ENCODE data around the gene SCN2A.
"Not testable (repeated sequence)": the region's sequence is repeated elsewhere in the genome, so short reads cannot be mapped to it uniquely, and the experiment has no call there.

SCN2A gene

GRCh38 chr2:165312999-165313398, 73.8 kb downstream of the SCN2A start:
- DNase-seq (ENCODE audit: low read depth, low spot score), result no peak
- no peak overlapping the region for H3K27ac ChIP-seq
- H3K36me3 ChIP-seq (ENCODE audit: insufficient read depth, low read length), result no peaks in the 10 kb centered on the region
- no peak overlapping the region for H3K4me3 ChIP-seq
- no peak overlapping the region for H3K9ac ChIP-seq (ENCODE audit: insufficient read length)
- H3K9me3 ChIP-seq (ENCODE audit: low read depth, low read length), result no peaks in the 10 kb centered on the region
- TF ChIP-seq FOXP2 (optimal IDR thresholded peaks at IDR 0.05; ENCODE audit: control extremely low read depth, extremely low read length, insufficient read depth) (no peak), POLR2AphosphoS5 (IDR thresholded peaks at IDR 0.05; ENCODE audit: borderline replicate concordance, low read depth, low read length) (no peak), EZH2 (IDR thresholded peaks at IDR 0.05) (no peak)

GRCh38 chr2:165313509-165313908, 74.3 kb downstream of the SCN2A start:
- Histone ChIP-seq H3K9me3 (ENCODE audit: low read depth, low read length) (no peaks in the 10 kb centered on the region), H3K27ac (no peak overlapping the region), H3K36me3 (ENCODE audit: insufficient read depth, low read length) (no peaks in the 10 kb centered on the region), H3K4me3 (no peak overlapping the region), H3K9ac (ENCODE audit: insufficient read length) (no peak overlapping the region)
- DNase-seq (ENCODE audit: low read depth, low spot score), result no peak
- TF ChIP-seq POLR2AphosphoS5 (IDR thresholded peaks at IDR 0.05; ENCODE audit: borderline replicate concordance, low read depth, low read length), result no peak
- no peak for TF ChIP-seq FOXP2 (optimal IDR thresholded peaks at IDR 0.05; ENCODE audit: control extremely low read depth, extremely low read length, insufficient read depth)
- TF ChIP-seq EZH2 (IDR thresholded peaks at IDR 0.05), result no peak

DNA sequence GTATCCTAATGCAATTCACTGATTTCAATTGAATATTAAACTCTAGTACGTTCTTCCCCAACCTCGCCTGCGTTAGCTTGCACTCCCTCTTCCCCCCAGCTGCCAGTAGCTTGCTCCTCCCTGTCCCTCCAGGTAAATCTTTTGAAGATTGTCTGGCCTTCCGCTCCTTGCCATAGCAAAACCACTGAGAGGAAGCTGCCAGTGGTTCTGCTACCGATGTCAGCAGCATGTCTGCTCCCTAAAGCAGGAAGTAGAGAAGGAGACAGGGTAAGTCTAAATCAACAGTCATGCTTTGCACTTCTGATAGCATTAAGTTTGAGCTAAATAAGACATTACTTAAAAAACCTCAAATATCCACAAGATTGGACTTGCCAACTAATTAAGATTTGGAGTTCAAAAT, 89.1 kb downstream of the SCN2A start:
- Histone ChIP-seq H3K9me3 (ENCODE audit: low read depth, low read length) (no peaks in the 10 kb centered on the region), H3K27ac (no peak overlapping the region), H3K9ac (ENCODE audit: insufficient read length) (no peak overlapping the region), H3K4me3 (no peak overlapping the region), H3K36me3 (ENCODE audit: insufficient read depth, low read length) (no peaks in the 10 kb centered on the region)
- no peak for DNase-seq (ENCODE audit: low read depth, low spot score)
- no peak for TF ChIP-seq FOXP2 (optimal IDR thresholded peaks at IDR 0.05; ENCODE audit: control extremely low read depth, extremely low read length, insufficient read depth)
- no peak for TF ChIP-seq POLR2AphosphoS5 (IDR thresholded peaks at IDR 0.05; ENCODE audit: borderline replicate concordance, low read depth, low read length)
- no peak for TF ChIP-seq EZH2 (IDR thresholded peaks at IDR 0.05)

DNA sequence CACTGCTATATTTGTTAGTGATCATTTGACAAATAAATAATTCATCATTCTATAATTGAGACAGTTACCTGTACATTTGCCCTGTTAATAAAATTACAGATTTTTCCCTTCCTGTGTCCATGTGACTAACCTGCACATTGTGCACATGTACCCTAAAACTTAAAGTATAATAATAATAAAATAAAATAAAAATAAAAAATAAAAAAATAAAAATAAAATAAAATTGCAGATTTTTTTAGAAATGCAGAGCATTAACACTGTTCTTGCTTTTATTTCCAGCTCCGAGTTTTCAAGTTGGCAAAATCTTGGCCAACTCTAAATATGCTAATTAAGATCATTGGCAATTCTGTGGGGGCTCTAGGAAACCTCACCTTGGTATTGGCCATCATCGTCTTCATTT, 105.1 kb downstream of the SCN2A start:
- not testable (repeated sequence) for H3K9me3 ChIP-seq (ENCODE audit: low read depth, low read length); H3K9ac ChIP-seq (ENCODE audit: insufficient read length); H3K36me3 ChIP-seq (ENCODE audit: insufficient read depth, low read length); H3K4me3 ChIP-seq; H3K27ac ChIP-seq; DNase-seq (ENCODE audit: low read depth, low spot score)

GRCh38 chr2:165348441-165348840, 109.2 kb downstream of the SCN2A start:
- TF ChIP-seq POLR2AphosphoS5 (IDR thresholded peaks at IDR 0.05; ENCODE audit: borderline replicate concordance, low read depth, low read length) (no peak), EZH2 (IDR thresholded peaks at IDR 0.05) (no peak), FOXP2 (optimal IDR thresholded peaks at IDR 0.05; ENCODE audit: control extremely low read depth, extremely low read length, insufficient read depth) (no peak)
- Histone ChIP-seq H3K4me3 (peak overlapping the region; percentile 66), H3K9me3 (ENCODE audit: low read depth, low read length) (no peaks in the 10 kb centered on the region), H3K27ac (peak overlapping the region; percentile 99), H3K9ac (ENCODE audit: insufficient read length) (no peak overlapping the region), H3K36me3 (ENCODE audit: insufficient read depth, low read length) (no peaks in the 10 kb centered on the region)
- DNase-seq (ENCODE audit: low read depth, low spot score), result no peak

GRCh38 chr2:165349181-165349580, 110.0 kb downstream of the SCN2A start:
- peak; percentile 90 for DNase-seq (ENCODE audit: low read depth, low spot score)
- no peaks in the 10 kb centered on the region for H3K36me3 ChIP-seq (ENCODE audit: insufficient read depth, low read length)
- TF ChIP-seq EZH2 (IDR thresholded peaks at IDR 0.05) (no peak), POLR2AphosphoS5 (IDR thresholded peaks at IDR 0.05; ENCODE audit: borderline replicate concordance, low read depth, low read length) (peak; percentile 19; the same call in 1 of the 2 replicates), FOXP2 (optimal IDR thresholded peaks at IDR 0.05; ENCODE audit: control extremely low read depth, extremely low read length, insufficient read depth) (peak; percentile 33)
- peak overlapping the region; percentile 58 for H3K9ac ChIP-seq (ENCODE audit: insufficient read length)
- H3K27ac ChIP-seq, result peak overlapping the region; percentile 99
- H3K4me3 ChIP-seq, result peak overlapping the region; percentile 66
- H3K9me3 ChIP-seq (ENCODE audit: low read depth, low read length), result no peaks in the 10 kb centered on the region

- no peak overlapping the region for H3K9ac ChIP-seq (ENCODE audit: insufficient read length)
- H3K27ac ChIP-seq, result peak overlapping the region; percentile 78
- no peak overlapping the region for H3K4me3 ChIP-seq
- H3K36me3 ChIP-seq (ENCODE audit: insufficient read depth, low read length), result no peaks in the 10 kb centered on the region
- DNase-seq (ENCODE audit: low read depth, low spot score), result no peak
- H3K9me3 ChIP-seq (ENCODE audit: low read depth, low read length), result no peaks in the 10 kb centered on the region
- TF ChIP-seq FOXP2 (optimal IDR thresholded peaks at IDR 0.05; ENCODE audit: control extremely low read depth, extremely low read length, insufficient read depth), result no peak
- no peak for TF ChIP-seq POLR2AphosphoS5 (IDR thresholded peaks at IDR 0.05; ENCODE audit: borderline replicate concordance, low read depth, low read length)
- TF ChIP-seq EZH2 (IDR thresholded peaks at IDR 0.05), result no peak
These were observed 118.5 kb downstream of the SCN2A start for GRCh38 chr2:165357758-165358157.

DNA sequence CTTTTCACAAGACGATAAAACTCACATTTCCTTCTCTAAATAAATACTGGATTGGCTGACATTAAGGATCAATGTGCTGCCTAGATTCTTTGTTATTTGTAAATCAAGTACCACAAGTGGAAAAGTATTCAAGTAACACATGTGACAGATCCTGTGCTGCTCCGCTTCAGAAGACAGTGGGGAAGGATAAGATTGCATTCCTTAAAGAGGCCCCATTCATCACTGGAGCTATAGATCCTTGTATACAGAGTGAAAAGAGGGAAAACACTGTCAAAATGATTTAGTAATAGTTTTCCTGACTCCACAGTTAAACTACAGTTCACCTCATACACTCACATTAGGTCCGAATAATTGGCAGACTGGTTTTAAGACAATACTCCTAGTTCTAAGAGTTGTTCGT, 122.3 kb downstream of the SCN2A start:
- Histone ChIP-seq H3K4me3 (no peak overlapping the region), H3K36me3 (ENCODE audit: insufficient read depth, low read length) (no peaks in the 10 kb centered on the region), H3K9ac (ENCODE audit: insufficient read length) (no peak overlapping the region), H3K27ac (no peak overlapping the region), H3K9me3 (ENCODE audit: low read depth, low read length) (no peaks in the 10 kb centered on the region)
- TF ChIP-seq FOXP2 (optimal IDR thresholded peaks at IDR 0.05; ENCODE audit: control extremely low read depth, extremely low read length, insufficient read depth) (no peak), POLR2AphosphoS5 (IDR thresholded peaks at IDR 0.05; ENCODE audit: borderline replicate concordance, low read depth, low read length) (no peak), EZH2 (IDR thresholded peaks at IDR 0.05) (no peak)
- no peak for DNase-seq (ENCODE audit: low read depth, low spot score)

- TF ChIP-seq FOXP2 (optimal IDR thresholded peaks at IDR 0.05; ENCODE audit: control extremely low read depth, extremely low read length, insufficient read depth) (no peak), EZH2 (IDR thresholded peaks at IDR 0.05) (no peak), POLR2AphosphoS5 (IDR thresholded peaks at IDR 0.05; ENCODE audit: borderline replicate concordance, low read depth, low read length) (no peak)
- peak overlapping the region; percentile 71 for H3K27ac ChIP-seq
- no peaks in the 10 kb centered on the region for H3K36me3 ChIP-seq (ENCODE audit: insufficient read depth, low read length)
- DNase-seq (ENCODE audit: low read depth, low spot score), result no peak
- H3K9ac ChIP-seq (ENCODE audit: insufficient read length), result no peak overlapping the region
- no peaks in the 10 kb centered on the region for H3K9me3 ChIP-seq (ENCODE audit: low read depth, low read length)
- H3K4me3 ChIP-seq, result peak overlapping the region; percentile 46
These were observed 130.1 kb downstream of the SCN2A start for GRCh38 chr2:165369131-165369897.

Measured in SK-N-MC (cell line).